HG03066 (cell line): ENCODE results near the gene DOCK11.
"Not testable (repeated sequence)": the region's sequence is repeated elsewhere in the genome, so short reads cannot be mapped to it uniquely, and the experiment has no call there.

ENCODE experiments used
- ATAC-seq: cut with Tn5 transposase; IDR thresholded peaks from one replicate; pipeline ENCODE4 v1.9.1; 2021; ENCODE audit warnings: low read depth; ENCODE audit not compliant: unreplicated experiment

Gene DOCK11

DNA sequence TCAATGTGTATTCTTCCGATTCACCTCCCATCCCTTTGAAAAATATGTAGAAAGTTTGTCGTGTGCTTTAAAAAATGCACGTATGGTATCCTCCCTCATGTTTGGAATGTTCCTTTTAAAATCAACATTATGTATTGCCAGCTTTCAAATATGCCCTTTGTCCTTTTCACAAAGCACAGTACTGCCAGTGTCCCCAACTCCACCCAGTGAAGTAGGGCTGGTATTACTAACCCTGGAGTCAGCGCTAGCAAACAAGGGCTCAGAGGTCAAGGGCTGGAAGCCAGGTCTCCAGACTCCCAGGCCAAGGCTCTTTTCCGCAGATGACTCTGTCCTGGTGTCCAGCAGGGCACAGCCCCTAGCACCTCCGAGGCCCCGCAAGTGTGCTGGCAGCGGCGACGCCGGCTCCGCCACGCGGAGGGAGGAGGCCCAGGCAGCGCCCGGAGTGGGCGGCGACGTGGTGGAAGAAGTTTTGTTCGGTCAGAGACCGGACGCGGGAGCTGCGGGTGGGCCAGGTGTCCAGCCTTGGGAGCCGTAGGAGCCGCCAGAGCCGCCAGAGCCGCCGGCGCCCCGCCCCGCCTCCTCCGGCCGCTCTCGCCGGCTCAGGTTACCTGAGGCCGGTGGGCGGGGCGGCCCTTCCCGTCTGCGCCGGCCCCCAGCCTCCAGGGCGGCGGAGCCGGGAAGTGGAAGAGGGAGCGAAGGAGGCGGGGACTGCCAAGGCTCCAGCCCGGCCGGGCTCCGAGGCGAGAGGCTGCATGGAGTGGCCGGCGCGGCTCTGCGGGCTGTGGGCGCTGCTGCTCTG lies 231.5 kb downstream of the DOCK11 start, which contains the start of gene IL13RA1:
TSS of gene IL13RA1 (plus strand) at position 720 of the 799 bp plus-strand sequence. CDS start at position 753, 33 bp downstream.
- peak; percentile 74 for ATAC-seq

DNA sequence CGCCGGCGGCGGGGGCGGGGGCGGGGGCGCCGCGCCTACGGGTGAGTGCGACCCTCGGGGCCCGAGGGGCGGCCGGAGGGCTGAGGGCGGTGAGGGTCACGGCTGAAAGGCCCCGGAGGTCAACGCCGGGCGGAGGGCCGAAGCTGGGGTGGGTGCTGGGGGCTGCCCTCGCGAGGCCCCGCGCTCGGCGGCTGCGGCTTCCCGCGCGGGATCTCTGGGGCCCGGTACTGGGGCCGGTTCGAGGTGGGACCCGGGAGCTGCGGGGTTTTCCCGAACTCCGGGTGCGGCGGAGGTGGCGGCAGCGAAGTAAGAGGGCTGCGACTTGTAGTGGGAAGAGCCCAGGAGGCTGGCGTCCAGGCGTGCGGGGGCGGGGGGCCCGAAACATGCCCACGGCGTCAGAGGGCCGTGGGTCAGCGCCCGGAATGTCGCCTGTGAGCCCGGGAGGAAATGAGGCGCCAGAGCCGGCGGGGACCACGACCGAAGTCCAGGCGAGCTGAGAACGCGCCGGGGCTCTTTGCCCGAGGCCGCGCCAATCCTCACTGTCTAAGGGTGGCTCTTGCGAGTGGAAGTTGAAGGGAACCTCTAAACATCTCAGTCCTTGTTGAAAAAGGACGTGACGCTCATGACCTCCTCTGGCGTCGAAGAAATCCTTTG lies 232.2 kb downstream of the DOCK11 start:
- peak; percentile 24 for ATAC-seq

DNA sequence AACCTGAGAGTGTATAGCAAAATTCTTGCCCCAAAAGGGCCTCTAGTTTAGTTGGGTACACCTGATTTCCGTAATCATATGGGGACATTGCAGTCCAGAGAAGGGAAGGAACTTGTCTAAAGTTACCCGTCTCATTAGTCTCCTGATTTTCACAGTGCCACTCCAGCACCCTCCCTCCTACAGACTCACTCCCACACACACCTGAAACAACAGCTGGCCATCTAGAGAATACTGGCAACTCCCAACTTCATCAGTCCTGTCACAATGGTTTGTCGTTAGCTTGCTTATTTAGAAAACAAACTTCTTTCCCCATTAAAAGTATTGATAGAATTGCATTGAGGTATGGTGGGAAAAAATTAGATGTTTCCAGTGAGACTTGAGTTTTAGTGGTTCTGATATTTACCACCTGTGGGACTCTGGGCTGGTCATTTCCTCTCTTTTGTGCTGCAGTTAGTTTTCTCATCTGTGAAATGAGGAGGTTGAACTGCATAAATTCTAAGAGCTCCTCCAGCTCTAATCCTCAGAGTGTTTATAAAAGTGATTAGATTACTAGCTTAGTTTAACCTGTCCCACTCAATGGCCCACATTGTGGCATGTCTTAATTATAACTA lies 233.5 kb downstream of the DOCK11 start:
- no peak for ATAC-seq

DNA sequence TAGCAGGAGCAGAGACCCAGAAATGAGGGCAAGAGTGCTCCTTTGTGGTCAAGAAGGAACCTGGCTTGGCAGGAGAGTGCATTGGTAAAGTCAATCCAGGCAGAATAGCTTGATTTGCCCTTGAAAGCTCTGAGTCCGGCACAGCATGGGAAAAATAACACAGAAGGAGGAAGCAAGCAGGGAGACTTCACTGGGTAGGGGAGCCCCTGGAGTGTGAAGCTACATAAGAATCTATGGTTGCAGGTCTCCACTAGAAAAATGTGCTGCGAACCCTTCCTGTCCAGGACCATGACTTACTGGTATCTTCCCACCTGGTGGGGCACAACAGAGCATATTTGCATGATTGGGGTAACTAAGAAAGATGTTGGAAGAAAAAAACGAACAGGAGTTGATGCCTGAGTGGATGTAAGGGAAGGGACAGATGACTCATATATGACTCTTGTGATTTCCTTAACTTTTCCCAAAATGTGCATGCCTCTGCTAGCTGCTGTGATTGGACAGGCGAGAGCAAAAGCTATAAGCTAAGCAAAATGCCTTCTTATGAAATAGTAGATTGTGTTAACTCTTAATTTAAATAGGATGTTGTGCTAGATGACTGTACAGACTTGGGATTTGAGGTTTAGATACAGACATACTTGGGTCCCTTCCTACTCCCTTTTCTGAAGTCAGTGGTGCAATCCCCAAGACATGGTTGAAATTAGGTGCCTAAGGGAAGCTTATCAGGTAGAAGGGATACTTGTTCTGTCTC lies 235.1 kb downstream of the DOCK11 start:
- no peak for ATAC-seq

DNA sequence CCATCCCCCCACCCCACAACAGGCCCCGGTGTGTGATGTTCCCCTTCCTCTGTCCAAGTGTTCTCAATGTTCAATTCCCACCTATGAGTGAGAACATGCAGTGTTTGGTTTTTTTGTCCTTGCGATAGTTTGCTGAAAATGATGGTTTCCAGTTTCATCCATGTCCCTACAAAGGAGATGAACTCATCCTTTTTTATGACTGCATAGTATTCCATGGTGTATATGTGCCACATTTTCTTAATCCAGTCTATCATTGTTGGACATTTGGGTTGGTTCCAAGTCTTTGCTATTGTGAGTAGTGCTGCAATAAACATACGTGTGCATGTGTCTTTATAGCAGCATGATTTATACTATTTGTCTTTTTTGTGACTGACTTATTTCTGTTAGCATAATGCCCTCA lies 236.9 kb downstream of the DOCK11 start:
- not testable (repeated sequence) for ATAC-seq

DNA sequence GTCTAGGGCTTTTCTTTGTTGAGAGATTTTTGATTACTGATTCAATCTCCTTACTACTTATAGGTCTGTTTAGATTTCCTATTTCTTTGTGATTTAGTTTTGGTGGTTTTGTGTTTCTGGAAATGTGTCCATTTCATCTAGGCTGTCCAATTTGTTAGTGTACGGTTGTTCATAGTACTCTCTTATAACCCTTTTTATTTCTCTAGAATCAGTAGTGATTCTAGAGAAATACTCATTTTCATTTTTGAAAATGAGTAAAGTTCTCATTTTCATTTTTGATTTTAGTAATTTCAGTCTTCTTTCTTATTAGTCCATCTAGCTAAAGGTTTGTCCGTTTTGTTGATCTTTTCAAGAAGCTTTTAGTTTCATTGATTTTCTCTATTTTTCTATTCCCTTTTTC lies 239.3 kb downstream of the DOCK11 start:
- no peak for ATAC-seq
